OCI-LY7 (cell line): Measurements from ENCODE around the gene ATP9B. TPM values are rescaled to one million over a fixed set of nuclear protein-coding genes. Genes with fewer than 3 reads are reported as not detected.

Source experiments
- BruUV-seq: library from RNA; stranded (reverse); fragments of 400-500 nt; replicated peaks from 2 replicates; lab custom pipeline; 2021; lab: Mats Ljungman, UMichigan
- CTCF ChIA-PET: fragments of 300-600 bp; sonication (Branson Sonifier 250); formaldehyde crosslinking; loops from one replicate; lab custom pipeline; 2022; ENCODE audit warnings: antibody characterized with exemption; ENCODE audit not compliant: unreplicated experiment; lab: Charles Lee
- POLR2A ChIA-PET: fragments of 300-600 bp; sonication (Branson Sonifier 250); formaldehyde crosslinking; loops from one replicate; lab custom pipeline; 2022; ENCODE audit warnings: antibody characterized with exemption; lab: Charles Lee
- DNase-seq: peaks from one replicate; pipeline ENCODE4 v3.0.0-alpha.2; 2015; ENCODE audit warnings: low spot score
- H2AFZ ChIP-seq: fragments of 200-600 bp; sonication (generic), shearing (Covaris generic); 2 replicates; pipeline ENCODE4 v1.6.1; 2014; ENCODE audit warnings: mild to moderate bottlenecking, antibody characterized with exemption, low read length, moderate library complexity
- H3K27ac ChIP-seq: fragments of 200-600 bp; sonication (generic); 2 replicates; pipeline ENCODE4 v1.5.1; 2014; ENCODE audit warnings: mixed run types, low read depth, mild to moderate bottlenecking, moderate library complexity, low read length, inconsistent platforms; ENCODE audit not compliant: poor library complexity, severe bottlenecking
- H3K36me3 ChIP-seq: fragments of 200-600 bp; sonication (generic); 2 replicates; pipeline ENCODE4 v1.6.1; 2014; ENCODE audit warnings: mild to moderate bottlenecking, antibody characterized with exemption, low read length, moderate library complexity, mixed read lengths; ENCODE audit not compliant: insufficient read depth
- H3K4me1 ChIP-seq: fragments of 200-600 bp; sonication (generic); 2 replicates; pipeline ENCODE4 v1.5.1; 2014; ENCODE audit warnings: mild to moderate bottlenecking, low read length; ENCODE audit not compliant: insufficient read depth, poor library complexity, severe bottlenecking
- H3K4me2 ChIP-seq: fragments of 200-600 bp; sonication (generic); 2 replicates; pipeline ENCODE4 v1.6.1; 2014; ENCODE audit warnings: mild to moderate bottlenecking, low read length
- H3K4me3 ChIP-seq: fragments of 200-600 bp; sonication (generic); 2 replicates; pipeline ENCODE4 v1.5.1; 2014; ENCODE audit warnings: mild to moderate bottlenecking, low read depth, low read length; ENCODE audit not compliant: poor library complexity, severe bottlenecking
- H3K79me2 ChIP-seq: fragments of 200-600 bp; sonication (generic); 2 replicates; pipeline ENCODE4 v1.6.1; 2016; ENCODE audit warnings: low read depth, mild to moderate bottlenecking, low read length, moderate library complexity, mixed read lengths; ENCODE audit not compliant: insufficient read depth
- H3K9me2 ChIP-seq: fragments of 200-600 bp; sonication (generic); 2 replicates; pipeline ENCODE4 v1.6.1; 2016; ENCODE audit warnings: mild to moderate bottlenecking, low read length, mixed read lengths; ENCODE audit not compliant: insufficient read depth
- H3K9me3 ChIP-seq: fragments of 200-600 bp; sonication (generic); 2 replicates; pipeline ENCODE4 v1.6.1; 2014; ENCODE audit warnings: mild to moderate bottlenecking, mixed run types, low read length, mixed read lengths
- H4K20me1 ChIP-seq: fragments of 200-600 bp; sonication (generic); 2 replicates; pipeline ENCODE4 v1.6.1; 2014; ENCODE audit warnings: mild to moderate bottlenecking, antibody characterized with exemption, low read length, moderate library complexity, mixed read lengths; ENCODE audit not compliant: insufficient read depth
- CTCF ChIP-seq: fragments of 200-600 bp; sonication (generic); conservative IDR thresholded peaks from 2 replicates; pipeline ENCODE4 v1.5.1; 2014; ENCODE audit warnings: mild to moderate bottlenecking, antibody characterized with exemption, low read length, moderate library complexity, mixed read lengths
- EZH2phosphoT487 ChIP-seq: fragments of 200-600 bp; sonication (generic); IDR thresholded peaks from 2 replicates; pipeline ENCODE4 v1.6.1; 2018; ENCODE audit warnings: low read depth, borderline replicate concordance, mild to moderate bottlenecking, mixed run types, antibody characterized with exemption, low read length, moderate library complexity, mixed read lengths
- intact Hi-C: fragments of 100-400 bp; cut with micrococcal nuclease; formaldehyde crosslinking; loops from one replicate; pipeline ENCODE4 v1.10.0; 2022; ENCODE audit not compliant: unreplicated experiment
- total RNA-seq, 2 experiments: library from RNA; depleted of rRNA in 1 of 2; stranded (reverse); fragments of >200 nt in 1 of 2; shearing (Covaris generic) in 1 of 2; gene quantifications; 2 replicates each; pipeline ENCODE4 v1.2.3, GENCODE V29; 2014 to 2022

The ATP9B gene
- total RNA-seq, 2 experiments from 2014 or later: 27.1 to 36.4 TPM

DNA sequence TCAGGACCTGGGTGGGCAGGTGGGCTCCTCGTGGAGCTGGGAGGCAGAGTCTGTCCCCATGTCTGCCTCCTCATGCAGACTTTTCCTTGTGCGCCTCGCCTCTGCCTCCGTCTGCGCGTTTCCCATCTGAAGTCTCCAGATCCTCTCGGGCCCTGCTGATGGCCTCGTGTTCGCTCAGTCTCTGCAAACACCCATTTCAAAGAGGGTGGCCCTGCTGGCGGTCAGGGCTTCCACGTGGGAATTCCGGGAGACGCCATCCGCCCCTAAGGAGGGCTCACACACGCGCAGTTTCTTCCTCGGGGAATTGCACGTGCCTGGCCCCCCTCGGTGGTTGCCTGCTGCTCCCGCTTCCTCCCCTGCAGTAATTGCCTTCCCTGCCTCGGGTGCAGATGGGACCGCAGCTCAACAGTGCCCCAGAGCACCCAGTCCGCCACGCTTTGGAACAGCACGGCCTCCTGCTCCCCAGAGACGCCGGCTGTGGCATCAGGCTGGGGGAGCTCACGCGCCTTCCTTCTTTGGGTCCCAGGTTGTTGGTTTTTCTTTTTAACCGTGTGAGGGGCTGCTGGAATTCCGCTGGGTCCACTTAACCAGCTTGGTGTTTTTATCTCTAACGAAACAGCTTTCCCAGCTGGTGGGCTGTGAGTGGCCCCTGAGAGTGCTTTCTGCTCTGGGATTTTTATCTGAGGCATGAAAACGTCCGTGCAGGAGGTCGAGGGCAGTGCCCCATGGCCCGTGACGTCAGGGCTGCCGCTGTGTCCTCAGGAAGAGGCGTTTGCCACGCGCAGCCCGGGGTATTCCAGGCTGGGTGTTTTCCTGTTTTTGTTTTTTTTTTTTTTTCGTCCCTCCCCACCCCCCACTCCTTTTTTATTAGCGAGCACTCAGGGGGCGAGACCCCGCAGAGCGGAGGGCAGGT lies 342.7 kb downstream of the ATP9B start:
- DNase-seq: no peak
- ChIA-PET CTCF (no interaction called here), POLR2A (interaction anchor here (0.6 kb wide), 1 partner anchor 81 kb away, joined by 7 read pairs; no protein-coding TSS in a partner anchor)
- no TSS peak for BruUV-seq
- no peaks in the 10 kb centered on the region for H4K20me1 ChIP-seq
- no peak for TF ChIP-seq EZH2phosphoT487
- TF ChIP-seq CTCF: no peak
- no peaks in the 10 kb centered on the region for H3K9me2 ChIP-seq
- no peaks in the 10 kb centered on the region for H3K4me1 ChIP-seq
- peaks cover 23% of the 10 kb centered on the region; the same call in 1 of the 2 replicates for H3K79me2 ChIP-seq
- H3K27ac ChIP-seq: no peak overlapping the region
- no peak overlapping the region for H2AFZ ChIP-seq
- no peak overlapping the region for H3K4me2 ChIP-seq
- H3K36me3 ChIP-seq: peaks cover 51% of the 10 kb centered on the region
- intact Hi-C loops: no loop called here
- no peak overlapping the region for H3K4me3 ChIP-seq
- H3K9me3 ChIP-seq: no peaks in the 10 kb centered on the region

DNA sequence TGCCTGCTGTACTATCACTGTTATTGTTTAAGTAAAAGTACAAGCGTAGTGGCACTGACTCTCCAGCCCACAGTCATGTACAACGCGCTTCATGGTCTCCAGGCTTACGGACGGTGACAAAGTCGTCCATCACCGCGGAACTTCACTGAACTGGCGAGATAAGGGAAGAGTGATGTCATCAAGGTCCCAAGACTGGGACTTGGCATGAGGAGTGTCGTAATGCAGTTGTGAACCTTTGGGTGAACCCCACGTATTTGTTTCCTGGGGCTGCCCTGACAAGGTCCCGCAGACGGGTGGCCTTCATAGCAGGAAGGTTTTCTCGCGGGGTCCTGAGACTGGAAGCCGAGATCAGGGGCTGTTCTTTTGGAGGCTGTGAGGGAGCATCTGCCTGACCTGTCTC lies 343.8 kb downstream of the ATP9B start:
- ChIA-PET CTCF (no interaction called here), POLR2A (no interaction called here)
- no peaks in the 10 kb centered on the region for H3K9me2 ChIP-seq
- no peaks in the 10 kb centered on the region for H3K9me3 ChIP-seq
- TF ChIP-seq CTCF (no peak), EZH2phosphoT487 (no peak)
- H3K4me3 ChIP-seq: no peak overlapping the region
- H3K79me2 ChIP-seq: peaks cover 16% of the 10 kb centered on the region; the same call in 1 of the 2 replicates
- no peak overlapping the region for H3K27ac ChIP-seq
- intact Hi-C loops: no loop called here
- DNase-seq: no peak
- no peak overlapping the region for H2AFZ ChIP-seq
- no peaks in the 10 kb centered on the region for H3K4me1 ChIP-seq
- H3K36me3 ChIP-seq: peaks cover 43% of the 10 kb centered on the region
- TSS peak; percentile 22 for BruUV-seq
- no peaks in the 10 kb centered on the region for H4K20me1 ChIP-seq
- H3K4me2 ChIP-seq: no peak overlapping the region

GRCh38 chr18:79413426-79413825 lies 344.2 kb downstream of the ATP9B start:
- Histone ChIP-seq H3K9me3 (no peaks in the 10 kb centered on the region), H3K79me2 (peaks cover 12% of the 10 kb centered on the region; the same call in 1 of the 2 replicates), H3K9me2 (no peaks in the 10 kb centered on the region), H3K4me1 (no peaks in the 10 kb centered on the region), H3K36me3 (peaks cover 41% of the 10 kb centered on the region), H4K20me1 (no peaks in the 10 kb centered on the region), H3K4me3 (no peak overlapping the region), H3K4me2 (no peak overlapping the region), H3K27ac (no peak overlapping the region), H2AFZ (no peak overlapping the region)
- no TSS peak for BruUV-seq
- CTCF ChIA-PET: no interaction called here
- DNase-seq: no peak
- intact Hi-C loops: no loop called here
- TF ChIP-seq EZH2phosphoT487 (no peak), CTCF (no peak)
- POLR2A ChIA-PET: no interaction called here
